IMR-90 (cell line): ENCODE results near the gene SIRT7. TPM values are rescaled to one million over a fixed set of nuclear protein-coding genes. Genes with fewer than 3 reads are reported as not detected.
A peak's percentile ranks its signal among the peaks of the same experiment; 100 is the strongest.

Source experiments
- ATAC-seq: fragments of 200-7000 bp; cut with Tn5 transposase; 2 replicates; pipeline ENCODE4 v1.9.1; 2020; ENCODE audit warnings: low read depth, mild to moderate bottlenecking, moderate library complexity
- BruUV-seq: library from RNA; stranded (reverse); fragments of 400-500 nt; replicated peaks from 2 replicates; lab custom pipeline; 2021; lab: Mats Ljungman, UMichigan
- CTCF ChIA-PET: fragments of 300-600 bp; formaldehyde crosslinking; extraction: SDS; loops from one replicate; lab custom pipeline; 2021; ENCODE audit warnings: antibody characterized with exemption; lab: Yijun Ruan, JAX
- POLR2A ChIA-PET: fragments of 300-600 bp; sonication (Branson Sonifier 250); formaldehyde crosslinking; loops from one replicate; lab custom pipeline; 2022; ENCODE audit warnings: antibody characterized with exemption; ENCODE audit not compliant: unreplicated experiment; lab: Charles Lee
- DNase-seq: peaks from one replicate; pipeline ENCODE4 v3.0.0; 2013
- H2AFZ ChIP-seq: replicated peaks from 2 replicates; pipeline ENCODE3; 2013; ENCODE audit warnings: low read length, mild to moderate bottlenecking; ENCODE audit not compliant: poor library complexity
- H2AK5ac ChIP-seq: 2 replicates; pipeline ENCODE4 v1.6.1; 2013; ENCODE audit warnings: low read depth, low read length, inconsistent platforms
- H2AK9ac ChIP-seq: replicated peaks from 2 replicates; pipeline ENCODE3; 2013; ENCODE audit warnings: mild to moderate bottlenecking, low read depth, low read length, moderate library complexity; ENCODE audit not compliant: poor library complexity
- H2BK120ac ChIP-seq: 2 replicates; pipeline ENCODE4 v1.6.1; 2013; ENCODE audit warnings: low read depth, low read length, inconsistent platforms
- H2BK15ac ChIP-seq: 3 replicates; pipeline ENCODE4 v1.6.1; 2013; ENCODE audit warnings: low read depth, low read length, inconsistent platforms
- H2BK20ac ChIP-seq: 2 replicates; pipeline ENCODE4 v1.6.1; 2013; ENCODE audit warnings: low read depth, mild to moderate bottlenecking, inconsistent platforms, low read length, moderate library complexity
- H2BK5ac ChIP-seq: 2 replicates; pipeline ENCODE4 v1.6.1; 2013; ENCODE audit warnings: mild to moderate bottlenecking, low read depth, low read length, inconsistent platforms; ENCODE audit not compliant: poor library complexity, severe bottlenecking
- H3K14ac ChIP-seq: replicated peaks from 2 replicates; pipeline ENCODE4 v1.6.1; 2013; ENCODE audit warnings: low read depth, low read length, inconsistent platforms
- H3K18ac ChIP-seq: 2 replicates; pipeline ENCODE4 v1.6.1; 2013; ENCODE audit warnings: low read depth, low read length, control low read depth
- H3K23ac ChIP-seq: 2 replicates; pipeline ENCODE4 v1.6.1; 2013; ENCODE audit warnings: low read depth, low read length, inconsistent platforms
- H3K27ac ChIP-seq: 2 replicates; pipeline ENCODE4 v1.5.1; 2013; ENCODE audit warnings: mild to moderate bottlenecking, control low read depth, low read length; ENCODE audit not compliant: insufficient read depth
- H3K27me3 ChIP-seq: 2 replicates; pipeline ENCODE4 v1.6.1; 2013; ENCODE audit warnings: low read length; ENCODE audit not compliant: control insufficient read depth, insufficient read depth
- H3K36me3 ChIP-seq: 2 replicates; pipeline ENCODE4 v1.6.1; 2013; ENCODE audit warnings: low read length, mixed read lengths; ENCODE audit not compliant: control insufficient read depth, insufficient read depth
- H3K4ac ChIP-seq: 2 replicates; pipeline ENCODE4 v1.6.1; 2013; ENCODE audit warnings: low read depth, low read length, inconsistent platforms
- H3K4me1 ChIP-seq: 2 replicates; pipeline ENCODE4 v1.6.1; 2013; ENCODE audit warnings: low read length, mixed read lengths; ENCODE audit not compliant: control insufficient read depth, insufficient read depth
- H3K4me2 ChIP-seq: 2 replicates; pipeline ENCODE4 v1.6.1; 2013; ENCODE audit warnings: low read depth, mild to moderate bottlenecking, control low read depth, low read length, moderate library complexity
- H3K4me3 ChIP-seq: 2 replicates; pipeline ENCODE4 v1.5.1; 2013; ENCODE audit warnings: low read depth, mild to moderate bottlenecking, control low read depth, low read length, moderate library complexity; ENCODE audit not compliant: insufficient read depth
- H3K56ac ChIP-seq: 2 replicates; pipeline ENCODE4 v1.6.1; 2013; ENCODE audit warnings: low read length, inconsistent platforms; ENCODE audit not compliant: insufficient read depth; ENCODE audit errors: extremely low read depth
- H3K79me1 ChIP-seq, 2 experiments: 2 replicates each; pipeline ENCODE4 v1.6.1; 2013; ENCODE audit warnings: low read length in 2 of 2, inconsistent platforms in 1 of 2, low read depth in 1 of 2
- H3K9ac ChIP-seq: 2 replicates; pipeline ENCODE4 v1.6.1; 2013; ENCODE audit warnings: low read depth, low read length, control low read depth
- H3K9me1 ChIP-seq: 2 replicates; pipeline ENCODE4 v1.6.1; 2013; ENCODE audit warnings: low read length, inconsistent platforms; ENCODE audit not compliant: insufficient read depth
- H3K9me3 ChIP-seq: 2 replicates; pipeline ENCODE4 v1.6.1; 2013; ENCODE audit warnings: low read length; ENCODE audit not compliant: control insufficient read depth, insufficient read depth
- H4K20me1 ChIP-seq: 2 replicates; pipeline ENCODE4 v1.6.1; 2013; ENCODE audit warnings: low read length, inconsistent platforms; ENCODE audit not compliant: insufficient read depth
- H4K5ac ChIP-seq: 2 replicates; pipeline ENCODE4 v1.6.1; 2013; ENCODE audit warnings: mild to moderate bottlenecking, low read depth, low read length, control low read depth
- H4K8ac ChIP-seq, 2 experiments: 2 replicates each; pipeline ENCODE4 v1.6.1; 2013; ENCODE audit warnings: low read depth in 2 of 2, low read length in 2 of 2, control low read depth in 1 of 2, inconsistent platforms in 1 of 2
- H4K91ac ChIP-seq: 2 replicates; pipeline ENCODE4 v1.6.1; 2013; ENCODE audit warnings: low read depth, low read length, inconsistent platforms; ENCODE audit not compliant: insufficient read depth
- BHLHE40 ChIP-seq: fragments of 150-350 bp; IDR thresholded peaks from 2 replicates; pipeline ENCODE4 v1.6.1; 2016; ENCODE audit warnings: mild to moderate bottlenecking, low read depth, low read length
- CEBPB ChIP-seq: IDR thresholded peaks from 2 replicates; pipeline ENCODE4 v1.6.1; 2012; ENCODE audit warnings: low read depth, low read length, improper control_type of control experiment
- MXI1 ChIP-seq: IDR thresholded peaks from 2 replicates; pipeline ENCODE4 v1.6.1; 2012; ENCODE audit warnings: low read depth, mild to moderate bottlenecking, low read length, moderate library complexity, borderline replicate concordance
- WGBS, 2 experiments: methylation state at CpG; one replicate each; pipeline versions ENCODE4 v1.1.5 to v1.1.7; 2013; ENCODE audit warnings: missing lambda C conversion rate in 2 of 2; ENCODE audit not compliant: insufficient read length in 1 of 2; ENCODE audit errors: extremely low coverage in 2 of 2; 5-methylcytosine and 5-hydroxymethylcytosine counted together
- dilution Hi-C: fragments of 300-500 bp; cut with HindIII; formaldehyde crosslinking; loops from one replicate; pipeline ENCODE4 v1.14.3; 2018; ENCODE audit warnings: low sequenced_read_pairs; ENCODE audit not compliant: unreplicated experiment
- in situ Hi-C: fragments of 300-500 bp; cut with MboI; formaldehyde crosslinking; loops from 3 replicates; pipeline ENCODE4 v1.14.3; 2019; ENCODE audit warnings: low sequenced_read_pairs, inconsistent platforms, mixed read lengths
- intact Hi-C: fragments of 100-400 bp; cut with micrococcal nuclease; formaldehyde crosslinking; loops from 2 replicates; pipeline ENCODE4 v1.10.0; 2022
- polyA plus RNA-seq, 3 experiments: library from polyadenylated mRNA; depleted of rRNA; stranded (reverse); fragments of >200 nt; gene quantifications; 2 replicates each; pipeline ENCODE4 v1.2.3, GENCODE V29; 2012; ENCODE audit warnings: low replicate concordance in 1 of 3
- total RNA-seq: library from RNA; depleted of rRNA; stranded (reverse); fragments of >200 nt; gene quantifications from 2 replicates; pipeline ENCODE4 v1.2.3, GENCODE V29; 2012

SIRT7 gene
- total and polyA plus RNA-seq, 2 of the 4 experiments (the other 2 are of a cell fraction): 14.5 to 19.8 TPM

GRCh38 chr17:81885869-81886548 lies 32.0 kb downstream of the SIRT7 start:
- dilution Hi-C loops: no loop called here
- no peaks in the 10 kb centered on the region for H3K9me1 ChIP-seq
- no peak overlapping the region for H3K4me2 ChIP-seq
- DNase-seq (no peak), ATAC-seq (peak; percentile 32)
- H3K4ac ChIP-seq: no peak overlapping the region
- 89% methylated on average over 11 of the region's 11 CpGs; no CpG with 5 or more reads in 1 of the 2 experiments for WGBS, 2 experiments
- H2BK5ac ChIP-seq: no peak overlapping the region
- no peak overlapping the region for H3K14ac ChIP-seq
- TF ChIP-seq MXI1 (no peak), BHLHE40 (no peak), CEBPB (0 out of 2 replicates have a peak, but pooled peaks have one; percentile 5)
- no peak overlapping the region for H2AK5ac ChIP-seq
- H3K79me1 ChIP-seq: peaks cover 42 to 67% of the 10 kb centered on the region in 2 experiments
- no TSS peak for BruUV-seq
- H2AFZ ChIP-seq: no peak overlapping the region
- POLR2A ChIA-PET: no interaction called here
- in situ Hi-C loops: no loop called here
- no peak overlapping the region for H3K18ac ChIP-seq
- no peak overlapping the region for H4K8ac ChIP-seq
- intact Hi-C loops: no loop called here
- no peak overlapping the region for H2BK20ac ChIP-seq
- peaks cover 20% of the 10 kb centered on the region for H4K20me1 ChIP-seq
- H3K56ac ChIP-seq: no peak overlapping the region
- H3K27me3 ChIP-seq: no peaks in the 10 kb centered on the region
- no peaks in the 10 kb centered on the region for H3K9me3 ChIP-seq
- H2BK15ac ChIP-seq: no peak overlapping the region
- H3K9ac ChIP-seq: no peak overlapping the region
- no peak overlapping the region for H3K4me3 ChIP-seq
- peaks cover 59% of the 10 kb centered on the region for H3K36me3 ChIP-seq
- H3K23ac ChIP-seq: no peak overlapping the region
- H3K27ac ChIP-seq: no peak overlapping the region
- no peak overlapping the region for H4K5ac ChIP-seq
- H4K91ac ChIP-seq: no peak overlapping the region
- H2AK9ac ChIP-seq: no peak overlapping the region
- H2BK120ac ChIP-seq: no peak overlapping the region
- CTCF ChIA-PET: no interaction called here
- 0 out of 2 replicates have a peak, but pooled peaks cover 4% of the 10 kb centered on the region for H3K4me1 ChIP-seq
